CD4-positive, alpha-beta T cell treated with Interleukin-15 for 1 hour (primary cell): ENCODE results near the gene CMIP.
"Not testable (repeated sequence)": the region's sequence is repeated elsewhere in the genome, so short reads cannot be mapped to it uniquely, and the experiment has no call there.

Experiments used
- DNase-seq: peaks from one replicate; pipeline ENCODE4 v3.0.0-alpha.2; 2020

Gene CMIP

GRCh38 chr16:81571592-81572385 is 127.2 kb downstream of the CMIP start:
- DNase-seq = no peak

- no peak for DNase-seq
These were observed 128.0 kb downstream of the CMIP start for GRCh38 chr16:81572386-81573144.

GRCh38 chr16:81573533-81574020 is 129.0 kb downstream of the CMIP start:
- no peak for DNase-seq

- no peak for DNase-seq
These were observed 129.6 kb downstream of the CMIP start for GRCh38 chr16:81574168-81574567.

GRCh38 chr16:81575307-81575706 is 130.7 kb downstream of the CMIP start:
- no peak for DNase-seq

- no peak for DNase-seq
These were observed 131.2 kb downstream of the CMIP start for GRCh38 chr16:81575834-81576233.

- DNase-seq = no peak
These were observed 132.1 kb downstream of the CMIP start for GRCh38 chr16:81576696-81577095.

- DNase-seq = not testable (repeated sequence)
These were observed 132.7 kb downstream of the CMIP start for GRCh38 chr16:81577272-81577671.

- DNase-seq = no peak
These were observed 133.5 kb downstream of the CMIP start for GRCh38 chr16:81578076-81578475.

- no peak for DNase-seq
These were observed 134.2 kb downstream of the CMIP start for GRCh38 chr16:81578636-81579413.

GRCh38 chr16:81581107-81581506 is 136.5 kb downstream of the CMIP start:
- DNase-seq = no peak

- no peak for DNase-seq
These were observed 138.2 kb downstream of the CMIP start for GRCh38 chr16:81582655-81583441.

- no peak for DNase-seq
These were observed 139.5 kb downstream of the CMIP start for GRCh38 chr16:81583893-81584631.

- DNase-seq = no peak
These were observed 141.2 kb downstream of the CMIP start for GRCh38 chr16:81585785-81586184.

- no peak for DNase-seq
These were observed 141.8 kb downstream of the CMIP start for GRCh38 chr16:81586417-81586816.

GRCh38 chr16:81586977-81587625 is 142.5 kb downstream of the CMIP start:
- no peak for DNase-seq

- DNase-seq = no peak
These were observed 143.1 kb downstream of the CMIP start for GRCh38 chr16:81587626-81588160.

GRCh38 chr16:81588326-81589081 is 143.9 kb downstream of the CMIP start:
- no peak for DNase-seq

GRCh38 chr16:81589975-81590650 is 145.5 kb downstream of the CMIP start:
- DNase-seq = no peak
